Stomach smooth muscle (tissue), 2 donors: Measurements from ENCODE around the gene SLC2A10.

Source experiments
- H3K27ac ChIP-seq: one replicate; pipeline ENCODE4 v1.7.0; 2013; ENCODE audit warnings: mild to moderate bottlenecking, low read length, inconsistent platforms
- H3K27me3 ChIP-seq, 2 donors: one replicate each; pipeline ENCODE4 v1.7.0; 2013; ENCODE audit warnings: low read length in 2 of 2; ENCODE audit not compliant: insufficient read depth in 2 of 2, control insufficient read depth in 1 of 2
- H3K36me3 ChIP-seq, 2 donors: one replicate each; pipeline ENCODE4 v1.7.0; 2013; ENCODE audit warnings: low read length in 2 of 2; ENCODE audit not compliant: control insufficient read depth in 2 of 2, insufficient read depth in 2 of 2
- H3K4me1 ChIP-seq: one replicate; pipeline ENCODE4 v1.7.0; 2013; ENCODE audit warnings: low read length; ENCODE audit not compliant: control insufficient read depth, insufficient read depth
- H3K4me3 ChIP-seq, 2 donors: one replicate each; pipeline ENCODE4 v1.7.0; 2013; ENCODE audit warnings: low read length in 2 of 2
- H3K9ac ChIP-seq, 2 donors: one replicate each; pipeline ENCODE4 v1.7.0; 2013; ENCODE audit warnings: low read length in 2 of 2, mild to moderate bottlenecking in 1 of 2
- H3K9me3 ChIP-seq, 2 donors: one replicate each; pipeline ENCODE4 v1.7.0; 2013; ENCODE audit warnings: low read length in 2 of 2; ENCODE audit not compliant: control insufficient read depth in 2 of 2
- donor health status: healthy.
- donor health status: Pancreatic carcinoma.

The SLC2A10 gene

GRCh38 chr20:46717818-46718541 lies 8.5 kb downstream of the SLC2A10 start:
- no peak overlapping the region for H3K27ac ChIP-seq
- no peak overlapping the region for H3K9ac ChIP-seq
- no peaks in the 10 kb centered on the region for H3K27me3 ChIP-seq
- H3K9me3 ChIP-seq, result peaks cover 0 to 3% of the 10 kb centered on the region in 2 donors
- H3K4me1 ChIP-seq, result peaks cover 7% of the 10 kb centered on the region
- no peaks in the 10 kb centered on the region for H3K36me3 ChIP-seq
- no peak overlapping the region for H3K4me3 ChIP-seq

- Histone ChIP-seq H3K27me3 (no peaks in the 10 kb centered on the region), H3K4me1 (peaks cover 4% of the 10 kb centered on the region), H3K9ac (no peak overlapping the region), H3K4me3 (no peak overlapping the region), H3K27ac (no peak overlapping the region), H3K36me3 (peaks cover 0 to under 1% of the 10 kb centered on the region in 2 donors), H3K9me3 (peaks cover 0 to 3% of the 10 kb centered on the region in 2 donors)
Measured at GRCh38 chr20:46720019-46720418, 10.6 kb downstream of the SLC2A10 start.

- no peaks in the 10 kb centered on the region for H3K4me1 ChIP-seq
- no peaks in the 10 kb centered on the region for H3K27me3 ChIP-seq
- no peak overlapping the region for H3K4me3 ChIP-seq
- H3K9ac ChIP-seq, result no peak overlapping the region
- H3K27ac ChIP-seq, result no peak overlapping the region
- peaks cover 0 to 3% of the 10 kb centered on the region in 2 donors for H3K9me3 ChIP-seq
- peaks cover 0 to 6% of the 10 kb centered on the region in 2 donors for H3K36me3 ChIP-seq
Measured at GRCh38 chr20:46720776-46721425, 11.5 kb downstream of the SLC2A10 start.

GRCh38 chr20:46721476-46721875 lies 12.0 kb downstream of the SLC2A10 start:
- Histone ChIP-seq H3K9ac (no peak overlapping the region), H3K9me3 (peaks cover 0 to 3% of the 10 kb centered on the region in 2 donors), H3K27me3 (no peaks in the 10 kb centered on the region), H3K27ac (no peak overlapping the region), H3K4me3 (no peak overlapping the region), H3K36me3 (peaks cover 0 to 6% of the 10 kb centered on the region in 2 donors), H3K4me1 (no peaks in the 10 kb centered on the region)

GRCh38 chr20:46722450-46722849 lies 13.0 kb downstream of the SLC2A10 start:
- Histone ChIP-seq H3K9ac (no peak overlapping the region), H3K27ac (no peak overlapping the region), H3K4me1 (no peaks in the 10 kb centered on the region), H3K27me3 (no peaks in the 10 kb centered on the region), H3K9me3 (peaks cover 0 to 3% of the 10 kb centered on the region in 2 donors), H3K36me3 (peaks cover 0 to 6% of the 10 kb centered on the region in 2 donors), H3K4me3 (no peak overlapping the region)

- H3K4me1 ChIP-seq, result no peaks in the 10 kb centered on the region
- peaks cover 0 to 3% of the 10 kb centered on the region in 2 donors for H3K9me3 ChIP-seq
- peaks cover 1 to 6% of the 10 kb centered on the region in 2 donors for H3K36me3 ChIP-seq
- no peaks in the 10 kb centered on the region for H3K27me3 ChIP-seq
- H3K27ac ChIP-seq, result no peak overlapping the region
- no peak overlapping the region for H3K9ac ChIP-seq
- H3K4me3 ChIP-seq, result no peak overlapping the region
Measured at GRCh38 chr20:46723039-46723438, 13.6 kb downstream of the SLC2A10 start.

- no peak overlapping the region for H3K27ac ChIP-seq
Measured at GRCh38 chr20:46724343-46724959, 15.0 kb downstream of the SLC2A10 start.

GRCh38 chr20:46725186-46726165 lies 16.0 kb downstream of the SLC2A10 start:
- no peaks in the 10 kb centered on the region for H3K27me3 ChIP-seq
- H3K9ac ChIP-seq, result no peak overlapping the region
- H3K36me3 ChIP-seq, result peaks cover 3 to 12% of the 10 kb centered on the region in 2 donors
- no peak overlapping the region for H3K4me3 ChIP-seq
- H3K9me3 ChIP-seq, result peaks cover 0 to 3% of the 10 kb centered on the region in 2 donors
- no peaks in the 10 kb centered on the region for H3K4me1 ChIP-seq
- H3K27ac ChIP-seq, result no peak overlapping the region

More at GRCh38 chr20:46724343-46724959, 15.0 kb downstream of the SLC2A10 start:
- Histone ChIP-seq H3K27me3 (no peaks in the 10 kb centered on the region), H3K9ac (no peak overlapping the region), H3K4me3 (no peak overlapping the region), H3K4me1 (no peaks in the 10 kb centered on the region), H3K9me3 (peaks cover 0 to 3% of the 10 kb centered on the region in 2 donors), H3K36me3 (peaks cover 3 to 7% of the 10 kb centered on the region in 2 donors)

- H3K27ac ChIP-seq, result no peak overlapping the region
- peaks cover 3 to 9% of the 10 kb centered on the region in 2 donors for H3K36me3 ChIP-seq
- H3K4me3 ChIP-seq, result no peak overlapping the region
- no peaks in the 10 kb centered on the region for H3K9me3 ChIP-seq
- H3K4me1 ChIP-seq, result no peaks in the 10 kb centered on the region
- no peak overlapping the region for H3K9ac ChIP-seq
- H3K27me3 ChIP-seq, result no peaks in the 10 kb centered on the region
Measured at GRCh38 chr20:46731770-46732169, 22.3 kb downstream of the SLC2A10 start.

GRCh38 chr20:46735436-46735835 lies 26.0 kb downstream of the SLC2A10 start:
- H3K27ac ChIP-seq, result no peak overlapping the region
- H3K4me1 ChIP-seq, result no peaks in the 10 kb centered on the region
- H3K4me3 ChIP-seq, result no peak overlapping the region
- H3K27me3 ChIP-seq, result peaks cover 0 to 5% of the 10 kb centered on the region in 2 donors
- H3K9me3 ChIP-seq, result peaks cover 0 to 2% of the 10 kb centered on the region in 2 donors
- H3K36me3 ChIP-seq, result peaks cover 0 to 3% of the 10 kb centered on the region in 2 donors
- H3K9ac ChIP-seq, result no peak overlapping the region
